HCT116 (cell line): ENCODE measurements around the gene LIN28A.
A peak's percentile ranks its signal among the peaks of the same experiment; 100 is the strongest.

ENCODE experiments used
- CEBPB ChIP-seq: IDR thresholded peaks from 2 replicates; pipeline ENCODE4 v1.6.1; 2012; ENCODE audit warnings: low read depth
- EGR1 ChIP-seq: IDR thresholded peaks from 2 replicates; pipeline ENCODE4 v1.6.1; 2012; ENCODE audit warnings: low read depth
- EZH2 ChIP-seq: fragments of 200-600 bp; sonication (generic); IDR thresholded peaks from 2 replicates; pipeline ENCODE4 v1.6.1; 2017; ENCODE audit warnings: antibody characterized with exemption, mixed run types
- EZH2phosphoT487 ChIP-seq: fragments of 200-600 bp; IDR thresholded peaks from 2 replicates; pipeline ENCODE4 v1.6.1; 2018; ENCODE audit warnings: antibody characterized with exemption, borderline replicate concordance
- POLR2A ChIP-seq: IDR thresholded peaks from 2 replicates; pipeline ENCODE4 v1.7.0; 2011; ENCODE audit warnings: borderline replicate concordance; ENCODE audit not compliant: insufficient read depth, insufficient read length; ENCODE audit errors: extremely low read depth
- TCF7L2 ChIP-seq: IDR thresholded peaks from 2 replicates; pipeline ENCODE4 v1.7.0; 2011; ENCODE audit warnings: borderline replicate concordance, inconsistent platforms; ENCODE audit not compliant: insufficient read depth, insufficient read length; ENCODE audit errors: extremely low read depth
- ZFX ChIP-seq: fragments of 450-650 bp; IDR thresholded peaks from 2 replicates; pipeline ENCODE4 v1.6.1; 2017
- TF ChIP-seq, protein P1 (sequence below), 3 experiments: fragments of 200-600 bp in 1 of 3; sonication (generic) in 1 of 3; IDR thresholded peaks in 2 of 3; conservative IDR thresholded peaks in 1 of 3; 2 replicates each; pipeline ENCODE4 v1.5.1; 2012 to 2017; ENCODE audit warnings: low read depth in 2 of 3, low read length in 2 of 3, antibody characterized with exemption in 1 of 3, borderline replicate concordance in 1 of 3, control low read depth in 1 of 3, mild to moderate bottlenecking in 1 of 3, mixed read lengths in 1 of 3, mixed run types in 1 of 3, moderate library complexity in 1 of 3; ENCODE audit not compliant: insufficient read depth in 1 of 3
- TF ChIP-seq, protein P2 (sequence below): IDR thresholded peaks from 2 replicates; pipeline ENCODE4 v1.6.1; 2012

DNA sequence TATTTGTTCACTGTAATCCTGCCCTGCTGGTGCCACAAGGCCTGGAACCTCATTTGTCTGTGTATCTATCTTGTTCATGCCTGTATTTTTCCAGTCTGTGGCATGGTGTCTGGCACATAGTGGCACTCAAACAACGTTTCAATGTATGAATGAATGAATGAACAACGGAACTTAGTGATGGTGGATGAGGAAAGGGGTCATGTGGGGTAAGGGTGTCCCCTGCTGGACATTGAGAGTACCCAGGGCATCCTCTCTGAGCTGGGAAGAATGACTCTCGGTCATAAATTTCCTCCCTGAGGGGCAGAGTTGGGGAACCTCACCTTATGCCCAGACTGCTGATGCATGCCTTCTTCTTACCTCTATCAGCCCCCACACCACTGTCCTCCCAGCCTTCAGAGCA lies 19.2 kb upstream of the LIN28A start:
- no peak for TF ChIP-seq EZH2phosphoT487
- TF ChIP-seq CEBPB, result no peak
- TF ChIP-seq ZFX, result no peak
- TF ChIP-seq, protein P1, sequence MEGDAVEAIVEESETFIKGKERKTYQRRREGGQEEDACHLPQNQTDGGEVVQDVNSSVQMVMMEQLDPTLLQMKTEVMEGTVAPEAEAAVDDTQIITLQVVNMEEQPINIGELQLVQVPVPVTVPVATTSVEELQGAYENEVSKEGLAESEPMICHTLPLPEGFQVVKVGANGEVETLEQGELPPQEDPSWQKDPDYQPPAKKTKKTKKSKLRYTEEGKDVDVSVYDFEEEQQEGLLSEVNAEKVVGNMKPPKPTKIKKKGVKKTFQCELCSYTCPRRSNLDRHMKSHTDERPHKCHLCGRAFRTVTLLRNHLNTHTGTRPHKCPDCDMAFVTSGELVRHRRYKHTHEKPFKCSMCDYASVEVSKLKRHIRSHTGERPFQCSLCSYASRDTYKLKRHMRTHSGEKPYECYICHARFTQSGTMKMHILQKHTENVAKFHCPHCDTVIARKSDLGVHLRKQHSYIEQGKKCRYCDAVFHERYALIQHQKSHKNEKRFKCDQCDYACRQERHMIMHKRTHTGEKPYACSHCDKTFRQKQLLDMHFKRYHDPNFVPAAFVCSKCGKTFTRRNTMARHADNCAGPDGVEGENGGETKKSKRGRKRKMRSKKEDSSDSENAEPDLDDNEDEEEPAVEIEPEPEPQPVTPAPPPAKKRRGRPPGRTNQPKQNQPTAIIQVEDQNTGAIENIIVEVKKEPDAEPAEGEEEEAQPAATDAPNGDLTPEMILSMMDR (IDR thresholded peaks at IDR 0.05 in 2 of 3, conservative IDR thresholded peaks at IDR 0.05 in 1 of 3; ENCODE audit: borderline replicate concordance in 1 of 3, insufficient read depth in 1 of 3, low read depth in 2 of 3, low read length in 2 of 3), result peak; percentile 90 to 92 (median 91)
- no peak for TF ChIP-seq POLR2A
- no peak for TF ChIP-seq TCF7L2
- TF ChIP-seq EGR1, result no peak
- TF ChIP-seq, protein P2, sequence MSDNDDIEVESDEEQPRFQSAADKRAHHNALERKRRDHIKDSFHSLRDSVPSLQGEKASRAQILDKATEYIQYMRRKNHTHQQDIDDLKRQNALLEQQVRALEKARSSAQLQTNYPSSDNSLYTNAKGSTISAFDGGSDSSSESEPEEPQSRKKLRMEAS, result peak; percentile 35; the same call in 1 of the 2 replicates
- no peak for TF ChIP-seq EZH2
